Upper lobe of left lung (tissue), 6 donors: ENCODE results near the gene PTPN23. TPM values are rescaled to one million over a fixed set of nuclear protein-coding genes. Genes with fewer than 3 reads are reported as not detected.
A peak's percentile ranks its signal among the peaks of the same experiment; 100 is the strongest.

Experiments used
- ATAC-seq, 2 donors: fragments of 200-7000 bp; cut with Tn5 transposase; one replicate each; pipeline ENCODE4 v1.9.1; 2022; ENCODE audit warnings: mild to moderate bottlenecking in 2 of 2, moderate library complexity in 2 of 2; ENCODE audit not compliant: low FRiP score in 2 of 2
- DNase-seq, 2 donors: peaks; one replicate each; pipeline ENCODE4 v3.0.0-alpha.2; 2019 to 2020
- H3K27ac ChIP-seq, 4 donors: fragments of 200-600 bp; sonication (generic); one replicate each; pipeline ENCODE4 v1.5.1; 2016 to 2019
- H3K27me3 ChIP-seq, 4 donors: fragments of 200-600 bp; sonication (generic); one replicate each; pipeline ENCODE4 v1.5.1; 2017 to 2019
- H3K36me3 ChIP-seq, 4 donors: fragments of 200-600 bp; sonication (generic); one replicate each; pipeline ENCODE4 v1.5.1; 2016 to 2019
- H3K4me1 ChIP-seq, 4 donors: fragments of 200-600 bp; sonication (generic); one replicate each; pipeline ENCODE4 v1.5.1; 2018 to 2019
- H3K4me3 ChIP-seq, 4 donors: fragments of 200-600 bp; sonication (generic); one replicate each; pipeline ENCODE4 v1.5.1; 2017 to 2019; ENCODE audit warnings: mild to moderate bottlenecking in 2 of 4, moderate library complexity in 1 of 4
- H3K9me3 ChIP-seq, 4 donors: fragments of 200-600 bp; sonication (generic); one replicate each; pipeline ENCODE4 v1.5.1; 2018 to 2019
- CTCF ChIP-seq, 6 experiments: fragments of 450-650 bp in 4 of 6; fragments of 200-600 bp in 2 of 6; sonication (generic) in 2 of 6; IDR thresholded peaks; one replicate each; pipeline ENCODE4 v1.5.1; 2016 to 2019; ENCODE audit warnings: antibody characterized with exemption in 6 of 6
- EP300 ChIP-seq, 4 donors: sonication (generic); formaldehyde crosslinking; IDR thresholded peaks; one replicate each; pipeline ENCODE4 v1.5.1; 2017; ENCODE audit warnings: antibody characterized with exemption in 4 of 4, control low read depth in 2 of 4
- POLR2A ChIP-seq, 4 donors: fragments of 450-650 bp; IDR thresholded peaks; one replicate each; pipeline ENCODE4 v1.5.1; 2016 to 2017; ENCODE audit warnings: antibody characterized with exemption in 4 of 4, mild to moderate bottlenecking in 2 of 4
- POLR2AphosphoS5 ChIP-seq, 2 donors: sonication (generic); formaldehyde crosslinking; IDR thresholded peaks; one replicate each; pipeline ENCODE4 v1.5.1; 2017; ENCODE audit warnings: antibody characterized with exemption in 2 of 2
- WGBS, 2 donors: methylation state at CpG; one replicate each; pipeline ENCODE4 v1.1.5; 2017 to 2018; 5-methylcytosine and 5-hydroxymethylcytosine counted together
- total RNA-seq, 6 donors: library from RNA; depleted of rRNA in 4 of 6; stranded (reverse); fragments of >200 nt in 4 of 6; gene quantifications; one replicate each; pipeline versions ENCODE4 v1.1.0 to v1.2.1, GENCODE V29; 2016 to 2021
- donor health status: DM: no; HTN: no; CAD: no; lungs with moderate emphysema.
- donor health status: DM: no; HTN: yes; CAD: no; lungs with severe emphysema.

The PTPN23 gene
- total RNA-seq, 6 donors from 2014 or later, result 32.7 to 93.3 (median 53.7) TPM

- no peak overlapping the region for H3K27ac ChIP-seq
- no peak for DNase-seq
These were observed 3.6 kb upstream of the PTPN23 start for GRCh38 chr3:47377186-47377585.

GRCh38 chr3:47378869-47379268 is 2.0 kb upstream of the PTPN23 start:
- ATAC-seq, result no peak
- no peak for TF ChIP-seq POLR2A (IDR thresholded peaks at IDR 0.05)
- no peak for TF ChIP-seq POLR2AphosphoS5 (IDR thresholded peaks at IDR 0.05)
- no peak for TF ChIP-seq CTCF (IDR thresholded peaks at IDR 0.05)
- TF ChIP-seq EP300 (IDR thresholded peaks at IDR 0.05), result no peak
- no peaks in the 10 kb centered on the region for H3K9me3 ChIP-seq
- H3K4me1 ChIP-seq, result peaks cover 20 to 51% (median 24%) of the 10 kb centered on the region in 4 donors
- H3K4me3 ChIP-seq, result no peak overlapping the region
- H3K36me3 ChIP-seq, result no peaks in the 10 kb centered on the region
- no peak overlapping the region for H3K27ac ChIP-seq
- no peak for DNase-seq
- no peaks in the 10 kb centered on the region for H3K27me3 ChIP-seq

More at GRCh38 chr3:47377186-47377585, 3.6 kb upstream of the PTPN23 start:
- Histone ChIP-seq H3K4me3 (no peak overlapping the region), H3K27me3 (no peaks in the 10 kb centered on the region), H3K36me3 (no peaks in the 10 kb centered on the region), H3K4me1 (peaks cover 15 to 34% (median 21%) of the 10 kb centered on the region in 4 donors), H3K9me3 (no peaks in the 10 kb centered on the region)
- 81 to 83% methylated on average over 2 of the region's 2 CpGs for WGBS, 2 donors
- TF ChIP-seq POLR2AphosphoS5 (IDR thresholded peaks at IDR 0.05) (no peak), EP300 (IDR thresholded peaks at IDR 0.05) (no peak), CTCF (IDR thresholded peaks at IDR 0.05) (no peak), POLR2A (IDR thresholded peaks at IDR 0.05) (no peak)
- ATAC-seq, result no peak

GRCh38 chr3:47379411-47379899 is 1.4 kb upstream of the PTPN23 start:
- WGBS, 2 donors, result 88 to 92% methylated on average over 19 of the region's 19 CpGs
- TF ChIP-seq POLR2AphosphoS5 (IDR thresholded peaks at IDR 0.05) (no peak), POLR2A (IDR thresholded peaks at IDR 0.05) (no peak), EP300 (IDR thresholded peaks at IDR 0.05) (no peak), CTCF (IDR thresholded peaks at IDR 0.05) (no peak)
- peaks cover 20 to 51% (median 24%) of the 10 kb centered on the region in 4 donors for H3K4me1 ChIP-seq
- H3K27me3 ChIP-seq, result no peaks in the 10 kb centered on the region
- peak overlapping the region in 3 of 4 donors; percentile 76 to 81 (median 80) for H3K4me3 ChIP-seq
- no peaks in the 10 kb centered on the region for H3K36me3 ChIP-seq
- H3K27ac ChIP-seq, result peak overlapping the region in 3 of 4 donors; percentile 94 to 97 (median 94)
- DNase-seq (no peak), ATAC-seq (no peak)
- no peaks in the 10 kb centered on the region for H3K9me3 ChIP-seq

GRCh38 chr3:47380026-47380600 is 708 bp upstream of the PTPN23 start:
- WGBS, 2 donors, result 12 to 17% methylated on average over 19 to 23 of the region's 23 CpGs
- ATAC-seq (peak in 1 of 2 donors; percentile 40), DNase-seq (no peak)
- H3K4me3 ChIP-seq, result peak overlapping the region; percentile 69 to 81 (median 78)
- TF ChIP-seq EP300 (IDR thresholded peaks at IDR 0.05) (no peak), CTCF (IDR thresholded peaks at IDR 0.05) (peak in 2 of 6 experiments; percentile 18 to 31), POLR2A (IDR thresholded peaks at IDR 0.05) (no peak), POLR2AphosphoS5 (IDR thresholded peaks at IDR 0.05) (no peak)
- peak overlapping the region; percentile 94 to 97 (median 96) for H3K27ac ChIP-seq
- no peaks in the 10 kb centered on the region for H3K27me3 ChIP-seq
- H3K9me3 ChIP-seq, result no peaks in the 10 kb centered on the region
- H3K36me3 ChIP-seq, result peaks cover 0 to 3% (median 0%) of the 10 kb centered on the region in 4 donors
- peaks cover 22 to 55% (median 26%) of the 10 kb centered on the region in 4 donors for H3K4me1 ChIP-seq
